ENCODE results near the gene ABHD17A. TPM values are rescaled to one million over a fixed set of nuclear protein-coding genes. Genes with fewer than 3 reads are reported as not detected.

The ABHD17A gene
- total and polyA plus RNA-seq, 9 of the 15 experiments (the other 6 are each of a cell fraction or from before 2014, with no cell fraction given), result 0.04 to 135 (median 21.8) TPM; not detected in 1

DNA sequence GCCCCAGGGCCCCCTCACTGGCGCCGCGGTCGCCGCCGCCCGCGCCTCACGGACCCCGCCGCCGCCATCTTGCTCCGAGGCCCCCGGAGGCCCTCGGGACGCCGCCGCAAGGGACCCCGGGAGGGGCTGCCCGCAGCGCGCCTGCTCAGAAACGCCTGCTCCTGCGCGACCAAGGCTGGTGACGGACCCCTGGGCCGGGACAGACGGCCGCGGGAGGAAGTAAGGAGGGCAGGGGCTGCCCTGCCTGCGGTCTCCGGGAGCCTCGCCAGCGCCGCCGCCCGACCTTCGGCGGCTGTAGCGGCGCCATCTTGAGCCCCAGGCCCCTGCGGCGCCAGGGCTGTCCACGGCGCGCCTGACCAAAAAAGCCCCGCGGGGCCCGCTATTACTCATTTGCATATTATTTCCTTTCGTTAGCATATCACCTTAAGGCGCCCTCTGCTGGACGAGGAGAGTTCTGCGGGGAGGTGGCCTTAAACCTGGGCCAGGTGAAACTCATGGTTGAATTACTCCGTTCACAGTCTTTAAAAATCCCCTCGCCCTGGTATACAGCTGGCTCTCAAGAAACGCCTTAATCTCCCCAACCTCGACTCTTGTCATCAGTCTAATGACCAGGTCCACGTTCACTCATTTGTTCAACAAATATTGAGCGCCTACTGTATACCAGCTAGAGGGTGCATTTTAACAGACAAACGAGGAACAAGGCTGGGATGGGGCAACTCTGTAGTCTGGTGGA lies 36.7 kb downstream of the ABHD17A start, which contains the start of gene REXO1 (continued):
- TF ChIP-seq PPARD (CRISPR knock-in tag; IDR thresholded peaks at IDR 0.05) (no peak), DDX20 (tag; IDR thresholded peaks at IDR 0.05; ENCODE audit: low read depth) (no peak), JUNB (CRISPR knock-in tag; conservative IDR thresholded peaks at IDR 0.05) (no peak), ZNF830 (CRISPR knock-in tag; IDR thresholded peaks at IDR 0.05) (no peak), EP300 (IDR thresholded peaks at IDR 0.05; ENCODE audit: low read length) (no peak), KAT2B (IDR thresholded peaks at IDR 0.05; ENCODE audit: low read depth, low read length) (no peak), CBFA2T3 (IDR thresholded peaks at IDR 0.05) (0 out of 2 replicates have a peak, but pooled peaks have one; percentile 15), DMBX1 (CRISPR knock-in tag; IDR thresholded peaks at IDR 0.05; ENCODE audit: borderline replicate concordance) (no peak), ZKSCAN1 (IDR thresholded peaks at IDR 0.05; ENCODE audit: low read depth, low read length) (no peak; the same call in 1 of the 2 replicates), NCOR1 (IDR thresholded peaks at IDR 0.05) (no peak)
- TF ChIP-seq, protein P1, sequence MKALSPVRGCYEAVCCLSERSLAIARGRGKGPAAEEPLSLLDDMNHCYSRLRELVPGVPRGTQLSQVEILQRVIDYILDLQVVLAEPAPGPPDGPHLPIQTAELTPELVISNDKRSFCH (CRISPR knock-in tag; IDR thresholded peaks at IDR 0.05), result no peak
- TF ChIP-seq, protein P1 (tag; IDR thresholded peaks at IDR 0.05), result peak; percentile 76
- TF ChIP-seq, protein P2, sequence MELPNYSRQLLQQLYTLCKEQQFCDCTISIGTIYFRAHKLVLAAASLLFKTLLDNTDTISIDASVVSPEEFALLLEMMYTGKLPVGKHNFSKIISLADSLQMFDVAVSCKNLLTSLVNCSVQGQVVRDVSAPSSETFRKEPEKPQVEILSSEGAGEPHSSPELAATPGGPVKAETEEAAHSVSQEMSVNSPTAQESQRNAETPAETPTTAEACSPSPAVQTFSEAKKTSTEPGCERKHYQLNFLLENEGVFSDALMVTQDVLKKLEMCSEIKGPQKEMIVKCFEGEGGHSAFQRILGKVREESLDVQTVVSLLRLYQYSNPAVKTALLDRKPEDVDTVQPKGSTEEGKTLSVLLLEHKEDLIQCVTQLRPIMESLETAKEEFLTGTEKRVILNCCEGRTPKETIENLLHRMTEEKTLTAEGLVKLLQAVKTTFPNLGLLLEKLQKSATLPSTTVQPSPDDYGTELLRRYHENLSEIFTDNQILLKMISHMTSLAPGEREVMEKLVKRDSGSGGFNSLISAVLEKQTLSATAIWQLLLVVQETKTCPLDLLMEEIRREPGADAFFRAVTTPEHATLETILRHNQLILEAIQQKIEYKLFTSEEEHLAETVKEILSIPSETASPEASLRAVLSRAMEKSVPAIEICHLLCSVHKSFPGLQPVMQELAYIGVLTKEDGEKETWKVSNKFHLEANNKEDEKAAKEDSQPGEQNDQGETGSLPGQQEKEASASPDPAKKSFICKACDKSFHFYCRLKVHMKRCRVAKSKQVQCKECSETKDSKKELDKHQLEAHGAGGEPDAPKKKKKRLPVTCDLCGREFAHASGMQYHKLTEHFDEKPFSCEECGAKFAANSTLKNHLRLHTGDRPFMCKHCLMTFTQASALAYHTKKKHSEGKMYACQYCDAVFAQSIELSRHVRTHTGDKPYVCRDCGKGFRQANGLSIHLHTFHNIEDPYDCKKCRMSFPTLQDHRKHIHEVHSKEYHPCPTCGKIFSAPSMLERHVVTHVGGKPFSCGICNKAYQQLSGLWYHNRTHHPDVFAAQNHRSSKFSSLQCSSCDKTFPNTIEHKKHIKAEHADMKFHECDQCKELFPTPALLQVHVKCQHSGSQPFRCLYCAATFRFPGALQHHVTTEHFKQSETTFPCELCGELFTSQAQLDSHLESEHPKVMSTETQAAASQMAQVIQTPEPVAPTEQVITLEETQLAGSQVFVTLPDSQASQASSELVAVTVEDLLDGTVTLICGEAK (IDR thresholded peaks at IDR 0.05), result no peak
- TF ChIP-seq, protein P2 (CRISPR knock-in tag; IDR thresholded peaks at IDR 0.05), result no peak
- TF ChIP-seq, protein P3, sequence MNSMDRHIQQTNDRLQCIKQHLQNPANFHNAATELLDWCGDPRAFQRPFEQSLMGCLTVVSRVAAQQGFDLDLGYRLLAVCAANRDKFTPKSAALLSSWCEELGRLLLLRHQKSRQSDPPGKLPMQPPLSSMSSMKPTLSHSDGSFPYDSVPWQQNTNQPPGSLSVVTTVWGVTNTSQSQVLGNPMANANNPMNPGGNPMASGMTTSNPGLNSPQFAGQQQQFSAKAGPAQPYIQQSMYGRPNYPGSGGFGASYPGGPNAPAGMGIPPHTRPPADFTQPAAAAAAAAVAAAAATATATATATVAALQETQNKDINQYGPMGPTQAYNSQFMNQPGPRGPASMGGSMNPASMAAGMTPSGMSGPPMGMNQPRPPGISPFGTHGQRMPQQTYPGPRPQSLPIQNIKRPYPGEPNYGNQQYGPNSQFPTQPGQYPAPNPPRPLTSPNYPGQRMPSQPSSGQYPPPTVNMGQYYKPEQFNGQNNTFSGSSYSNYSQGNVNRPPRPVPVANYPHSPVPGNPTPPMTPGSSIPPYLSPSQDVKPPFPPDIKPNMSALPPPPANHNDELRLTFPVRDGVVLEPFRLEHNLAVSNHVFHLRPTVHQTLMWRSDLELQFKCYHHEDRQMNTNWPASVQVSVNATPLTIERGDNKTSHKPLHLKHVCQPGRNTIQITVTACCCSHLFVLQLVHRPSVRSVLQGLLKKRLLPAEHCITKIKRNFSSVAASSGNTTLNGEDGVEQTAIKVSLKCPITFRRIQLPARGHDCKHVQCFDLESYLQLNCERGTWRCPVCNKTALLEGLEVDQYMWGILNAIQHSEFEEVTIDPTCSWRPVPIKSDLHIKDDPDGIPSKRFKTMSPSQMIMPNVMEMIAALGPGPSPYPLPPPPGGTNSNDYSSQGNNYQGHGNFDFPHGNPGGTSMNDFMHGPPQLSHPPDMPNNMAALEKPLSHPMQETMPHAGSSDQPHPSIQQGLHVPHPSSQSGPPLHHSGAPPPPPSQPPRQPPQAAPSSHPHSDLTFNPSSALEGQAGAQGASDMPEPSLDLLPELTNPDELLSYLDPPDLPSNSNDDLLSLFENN (IDR thresholded peaks at IDR 0.05; ENCODE audit: low read depth in 2 of 2, low read length in 2 of 2), result peak in 1 of 2 experiments; percentile 55; a peak in 1 of 4 replicates

All from K562 (cell line).